Measurements from ENCODE around the gene CAGE1.
"Not testable (repeated sequence)": the region's sequence is repeated elsewhere in the genome, so short reads cannot be mapped to it uniquely, and the experiment has no call there.

CAGE1 gene

GRCh38 chr6:7341271-7341670, 48.3 kb downstream of the CAGE1 start:
- Histone ChIP-seq H4K20me1 (ENCODE audit: insufficient read depth, low read length) (no peaks in the 10 kb centered on the region), H3K9me2 (ENCODE audit: low read depth, low read length) (no peaks in the 10 kb centered on the region), H3K4me1 (ENCODE audit: insufficient read depth, low read length, severe bottlenecking) (no peaks in the 10 kb centered on the region), H3F3A (ENCODE audit: insufficient read depth, low read length) (no peaks in the 10 kb centered on the region), H3K4me2 (ENCODE audit: low read length) (no peak overlapping the region), H3K79me2 (ENCODE audit: insufficient read depth, low read length) (no peaks in the 10 kb centered on the region), H3K36me3 (ENCODE audit: insufficient read depth, low read length) (no peaks in the 10 kb centered on the region), H3K27me3 (ENCODE audit: insufficient read depth, low read length) (no peaks in the 10 kb centered on the region), H2AFZ (ENCODE audit: low read length) (no peak overlapping the region), H3K4me3 (ENCODE audit: low read depth, low read length, poor library complexity, severe bottlenecking) (no peak overlapping the region), H3K27ac (ENCODE audit: low read depth, low read length, poor library complexity, severe bottlenecking) (no peak overlapping the region), H3K9ac (ENCODE audit: low read length) (no peak overlapping the region), H3K9me3 (ENCODE audit: low read length) (no peaks in the 10 kb centered on the region)
- TF ChIP-seq, protein P1, sequence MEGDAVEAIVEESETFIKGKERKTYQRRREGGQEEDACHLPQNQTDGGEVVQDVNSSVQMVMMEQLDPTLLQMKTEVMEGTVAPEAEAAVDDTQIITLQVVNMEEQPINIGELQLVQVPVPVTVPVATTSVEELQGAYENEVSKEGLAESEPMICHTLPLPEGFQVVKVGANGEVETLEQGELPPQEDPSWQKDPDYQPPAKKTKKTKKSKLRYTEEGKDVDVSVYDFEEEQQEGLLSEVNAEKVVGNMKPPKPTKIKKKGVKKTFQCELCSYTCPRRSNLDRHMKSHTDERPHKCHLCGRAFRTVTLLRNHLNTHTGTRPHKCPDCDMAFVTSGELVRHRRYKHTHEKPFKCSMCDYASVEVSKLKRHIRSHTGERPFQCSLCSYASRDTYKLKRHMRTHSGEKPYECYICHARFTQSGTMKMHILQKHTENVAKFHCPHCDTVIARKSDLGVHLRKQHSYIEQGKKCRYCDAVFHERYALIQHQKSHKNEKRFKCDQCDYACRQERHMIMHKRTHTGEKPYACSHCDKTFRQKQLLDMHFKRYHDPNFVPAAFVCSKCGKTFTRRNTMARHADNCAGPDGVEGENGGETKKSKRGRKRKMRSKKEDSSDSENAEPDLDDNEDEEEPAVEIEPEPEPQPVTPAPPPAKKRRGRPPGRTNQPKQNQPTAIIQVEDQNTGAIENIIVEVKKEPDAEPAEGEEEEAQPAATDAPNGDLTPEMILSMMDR (IDR thresholded peaks at IDR 0.05; ENCODE audit: low read length) = no peak
- no peak for TF ChIP-seq EZH2 (IDR thresholded peaks at IDR 0.05; ENCODE audit: borderline replicate concordance, low read length)

- H3K4me2 ChIP-seq (ENCODE audit: low read length); H3K27ac ChIP-seq (ENCODE audit: low read depth, low read length, poor library complexity, severe bottlenecking); H3F3A ChIP-seq (ENCODE audit: insufficient read depth, low read length); H3K79me2 ChIP-seq (ENCODE audit: insufficient read depth, low read length); H3K9me2 ChIP-seq (ENCODE audit: low read depth, low read length); H3K4me1 ChIP-seq (ENCODE audit: insufficient read depth, low read length, severe bottlenecking); H3K4me3 ChIP-seq (ENCODE audit: low read depth, low read length, poor library complexity, severe bottlenecking); H3K9ac ChIP-seq (ENCODE audit: low read length); H3K27me3 ChIP-seq (ENCODE audit: insufficient read depth, low read length); H2AFZ ChIP-seq (ENCODE audit: low read length); H3K9me3 ChIP-seq (ENCODE audit: low read length); H3K36me3 ChIP-seq (ENCODE audit: insufficient read depth, low read length); H4K20me1 ChIP-seq (ENCODE audit: insufficient read depth, low read length): not testable (repeated sequence)
- TF ChIP-seq, protein P1 (IDR thresholded peaks at IDR 0.05; ENCODE audit: low read length) = peak; percentile 79
Measured at GRCh38 chr6:7339007-7339732, 50.4 kb downstream of the CAGE1 start.

- H3K9ac ChIP-seq (ENCODE audit: low read length) = no peak overlapping the region
- H3K4me3 ChIP-seq (ENCODE audit: low read depth, low read length, poor library complexity, severe bottlenecking) = no peak overlapping the region
- no peak overlapping the region for H2AFZ ChIP-seq (ENCODE audit: low read length)
- H3K27ac ChIP-seq (ENCODE audit: low read depth, low read length, poor library complexity, severe bottlenecking) = no peak overlapping the region
- no peaks in the 10 kb centered on the region for H3K36me3 ChIP-seq (ENCODE audit: insufficient read depth, low read length)
- no peaks in the 10 kb centered on the region for H3K27me3 ChIP-seq (ENCODE audit: insufficient read depth, low read length)
- H3K9me3 ChIP-seq (ENCODE audit: low read length) = no peaks in the 10 kb centered on the region
- TF ChIP-seq, protein P1 (IDR thresholded peaks at IDR 0.05; ENCODE audit: low read length) = no peak
- TF ChIP-seq EZH2 (IDR thresholded peaks at IDR 0.05; ENCODE audit: borderline replicate concordance, low read length) = no peak
- no peaks in the 10 kb centered on the region for H3F3A ChIP-seq (ENCODE audit: insufficient read depth, low read length)
- H3K79me2 ChIP-seq (ENCODE audit: insufficient read depth, low read length) = no peaks in the 10 kb centered on the region
- no peaks in the 10 kb centered on the region for H4K20me1 ChIP-seq (ENCODE audit: insufficient read depth, low read length)
- no peaks in the 10 kb centered on the region for H3K9me2 ChIP-seq (ENCODE audit: low read depth, low read length)
- no peak overlapping the region for H3K4me2 ChIP-seq (ENCODE audit: low read length)
- no peaks in the 10 kb centered on the region for H3K4me1 ChIP-seq (ENCODE audit: insufficient read depth, low read length, severe bottlenecking)
Measured at GRCh38 chr6:7338031-7338430, 51.5 kb downstream of the CAGE1 start.

Data from OCI-LY1 (cell line).